IMR-90 (cell line): ENCODE data around the gene RCE1. TPM values are rescaled to one million over a fixed set of nuclear protein-coding genes. Genes with fewer than 3 reads are reported as not detected.

ENCODE experiments used
- ATAC-seq: fragments of 200-7000 bp; cut with Tn5 transposase; 2 replicates; pipeline ENCODE4 v1.9.1; 2020; ENCODE audit warnings: low read depth, mild to moderate bottlenecking, moderate library complexity
- BruUV-seq: library from RNA; stranded (reverse); fragments of 400-500 nt; replicated peaks from 2 replicates; lab custom pipeline; 2021; lab: Mats Ljungman, UMichigan
- CTCF ChIA-PET: fragments of 300-600 bp; formaldehyde crosslinking; extraction: SDS; loops from one replicate; lab custom pipeline; 2021; ENCODE audit warnings: antibody characterized with exemption; lab: Yijun Ruan, JAX
- POLR2A ChIA-PET: fragments of 300-600 bp; sonication (Branson Sonifier 250); formaldehyde crosslinking; loops from one replicate; lab custom pipeline; 2022; ENCODE audit warnings: antibody characterized with exemption; ENCODE audit not compliant: unreplicated experiment; lab: Charles Lee
- DNase-seq: peaks from one replicate; pipeline ENCODE4 v3.0.0; 2013
- H2AFZ ChIP-seq: replicated peaks from 2 replicates; pipeline ENCODE3; 2013; ENCODE audit warnings: low read length, mild to moderate bottlenecking; ENCODE audit not compliant: poor library complexity
- H2AK5ac ChIP-seq: 2 replicates; pipeline ENCODE4 v1.6.1; 2013; ENCODE audit warnings: low read depth, low read length, inconsistent platforms
- H2AK9ac ChIP-seq: replicated peaks from 2 replicates; pipeline ENCODE3; 2013; ENCODE audit warnings: mild to moderate bottlenecking, low read depth, low read length, moderate library complexity; ENCODE audit not compliant: poor library complexity
- H2BK120ac ChIP-seq: 2 replicates; pipeline ENCODE4 v1.6.1; 2013; ENCODE audit warnings: low read depth, low read length, inconsistent platforms
- H2BK15ac ChIP-seq: 3 replicates; pipeline ENCODE4 v1.6.1; 2013; ENCODE audit warnings: low read depth, low read length, inconsistent platforms
- H2BK20ac ChIP-seq: 2 replicates; pipeline ENCODE4 v1.6.1; 2013; ENCODE audit warnings: low read depth, mild to moderate bottlenecking, inconsistent platforms, low read length, moderate library complexity
- H2BK5ac ChIP-seq: 2 replicates; pipeline ENCODE4 v1.6.1; 2013; ENCODE audit warnings: mild to moderate bottlenecking, low read depth, low read length, inconsistent platforms; ENCODE audit not compliant: poor library complexity, severe bottlenecking
- H3K14ac ChIP-seq: replicated peaks from 2 replicates; pipeline ENCODE4 v1.6.1; 2013; ENCODE audit warnings: low read depth, low read length, inconsistent platforms
- H3K18ac ChIP-seq: 2 replicates; pipeline ENCODE4 v1.6.1; 2013; ENCODE audit warnings: low read depth, low read length, control low read depth
- H3K23ac ChIP-seq: 2 replicates; pipeline ENCODE4 v1.6.1; 2013; ENCODE audit warnings: low read depth, low read length, inconsistent platforms
- H3K27ac ChIP-seq: 2 replicates; pipeline ENCODE4 v1.5.1; 2013; ENCODE audit warnings: mild to moderate bottlenecking, control low read depth, low read length; ENCODE audit not compliant: insufficient read depth
- H3K27me3 ChIP-seq: 2 replicates; pipeline ENCODE4 v1.6.1; 2013; ENCODE audit warnings: low read length; ENCODE audit not compliant: control insufficient read depth, insufficient read depth
- H3K36me3 ChIP-seq: 2 replicates; pipeline ENCODE4 v1.6.1; 2013; ENCODE audit warnings: low read length, mixed read lengths; ENCODE audit not compliant: control insufficient read depth, insufficient read depth
- H3K4ac ChIP-seq: 2 replicates; pipeline ENCODE4 v1.6.1; 2013; ENCODE audit warnings: low read depth, low read length, inconsistent platforms
- H3K4me1 ChIP-seq: 2 replicates; pipeline ENCODE4 v1.6.1; 2013; ENCODE audit warnings: low read length, mixed read lengths; ENCODE audit not compliant: control insufficient read depth, insufficient read depth
- H3K4me2 ChIP-seq: 2 replicates; pipeline ENCODE4 v1.6.1; 2013; ENCODE audit warnings: low read depth, mild to moderate bottlenecking, control low read depth, low read length, moderate library complexity
- H3K4me3 ChIP-seq: 2 replicates; pipeline ENCODE4 v1.5.1; 2013; ENCODE audit warnings: low read depth, mild to moderate bottlenecking, control low read depth, low read length, moderate library complexity; ENCODE audit not compliant: insufficient read depth
- H3K56ac ChIP-seq: 2 replicates; pipeline ENCODE4 v1.6.1; 2013; ENCODE audit warnings: low read length, inconsistent platforms; ENCODE audit not compliant: insufficient read depth; ENCODE audit errors: extremely low read depth
- H3K79me1 ChIP-seq, 2 experiments: 2 replicates each; pipeline ENCODE4 v1.6.1; 2013; ENCODE audit warnings: low read length in 2 of 2, inconsistent platforms in 1 of 2, low read depth in 1 of 2
- H3K9ac ChIP-seq: 2 replicates; pipeline ENCODE4 v1.6.1; 2013; ENCODE audit warnings: low read depth, low read length, control low read depth
- H3K9me1 ChIP-seq: 2 replicates; pipeline ENCODE4 v1.6.1; 2013; ENCODE audit warnings: low read length, inconsistent platforms; ENCODE audit not compliant: insufficient read depth
- H3K9me3 ChIP-seq: 2 replicates; pipeline ENCODE4 v1.6.1; 2013; ENCODE audit warnings: low read length; ENCODE audit not compliant: control insufficient read depth, insufficient read depth
- H4K20me1 ChIP-seq: 2 replicates; pipeline ENCODE4 v1.6.1; 2013; ENCODE audit warnings: low read length, inconsistent platforms; ENCODE audit not compliant: insufficient read depth
- H4K5ac ChIP-seq: 2 replicates; pipeline ENCODE4 v1.6.1; 2013; ENCODE audit warnings: mild to moderate bottlenecking, low read depth, low read length, control low read depth
- H4K8ac ChIP-seq, 2 experiments: 2 replicates each; pipeline ENCODE4 v1.6.1; 2013; ENCODE audit warnings: low read depth in 2 of 2, low read length in 2 of 2, control low read depth in 1 of 2, inconsistent platforms in 1 of 2
- H4K91ac ChIP-seq: 2 replicates; pipeline ENCODE4 v1.6.1; 2013; ENCODE audit warnings: low read depth, low read length, inconsistent platforms; ENCODE audit not compliant: insufficient read depth
- CTCF ChIP-seq: conservative IDR thresholded peaks from 2 replicates; pipeline ENCODE4 v1.5.1; 2012; ENCODE audit warnings: mild to moderate bottlenecking, low read depth, low read length, improper control_type of control experiment
- USF2 ChIP-seq: fragments of 150-350 bp; IDR thresholded peaks from 2 replicates; pipeline ENCODE4 v1.6.1; 2017; ENCODE audit warnings: mild to moderate bottlenecking, antibody characterized with exemption, low read length, low read depth
- WGBS, 2 experiments: methylation state at CpG; one replicate each; pipeline versions ENCODE4 v1.1.5 to v1.1.7; 2013; ENCODE audit warnings: missing lambda C conversion rate in 2 of 2; ENCODE audit not compliant: insufficient read length in 1 of 2; ENCODE audit errors: extremely low coverage in 2 of 2; 5-methylcytosine and 5-hydroxymethylcytosine counted together
- dilution Hi-C: fragments of 300-500 bp; cut with HindIII; formaldehyde crosslinking; loops from one replicate; pipeline ENCODE4 v1.14.3; 2018; ENCODE audit warnings: low sequenced_read_pairs; ENCODE audit not compliant: unreplicated experiment
- in situ Hi-C: fragments of 300-500 bp; cut with MboI; formaldehyde crosslinking; loops from 3 replicates; pipeline ENCODE4 v1.14.3; 2019; ENCODE audit warnings: low sequenced_read_pairs, inconsistent platforms, mixed read lengths
- intact Hi-C: fragments of 100-400 bp; cut with micrococcal nuclease; formaldehyde crosslinking; loops from 2 replicates; pipeline ENCODE4 v1.10.0; 2022
- polyA plus RNA-seq, 3 experiments: library from polyadenylated mRNA; depleted of rRNA; stranded (reverse); fragments of >200 nt; gene quantifications; 2 replicates each; pipeline ENCODE4 v1.2.3, GENCODE V29; 2012; ENCODE audit warnings: low replicate concordance in 1 of 3
- total RNA-seq: library from RNA; depleted of rRNA; stranded (reverse); fragments of >200 nt; gene quantifications from 2 replicates; pipeline ENCODE4 v1.2.3, GENCODE V29; 2012

RCE1 gene
- total and polyA plus RNA-seq, 2 of the 4 experiments (the other 2 are of a cell fraction) = 6.6 to 19.4 TPM

GRCh38 chr11:66835768-66836405, 7.4 kb upstream of the RCE1 start (continued):
- TF ChIP-seq USF2 = no peak

- Histone ChIP-seq H4K8ac (no peak overlapping the region), H4K91ac (no peak overlapping the region), H3K79me1 (peaks cover 38 to 68% of the 10 kb centered on the region in 2 experiments), H3K18ac (no peak overlapping the region), H3K23ac (no peak overlapping the region), H3K27ac (no peak overlapping the region), H3K9me3 (no peaks in the 10 kb centered on the region), H3K9me1 (no peaks in the 10 kb centered on the region; the same call in 1 of the 2 replicates), H4K20me1 (peaks cover 15% of the 10 kb centered on the region; the same call in 1 of the 2 replicates), H3K27me3 (no peaks in the 10 kb centered on the region), H3K9ac (no peak overlapping the region), H2AFZ (no peak overlapping the region), H3K4me1 (peaks cover 8% of the 10 kb centered on the region), H2BK120ac (no peak overlapping the region), H2BK20ac (no peak overlapping the region), H3K4me3 (no peak overlapping the region), H2BK15ac (no peak overlapping the region), H4K5ac (no peak overlapping the region), H3K14ac (no peak overlapping the region), H2AK9ac (no peak overlapping the region), H2AK5ac (no peak overlapping the region), H3K4ac (no peak overlapping the region), H3K36me3 (peaks cover 17% of the 10 kb centered on the region), H3K4me2 (no peak overlapping the region), H2BK5ac (no peak overlapping the region), H3K56ac (no peak overlapping the region)
- DNase-seq = no peak
- intact Hi-C loops = loop anchor here (5.0 kb wide), 2 partner anchors 132 to 192 kb away; no protein-coding TSS in a partner anchor
- CTCF ChIA-PET = no interaction called here
- in situ Hi-C loops = no loop called here
- TF ChIP-seq CTCF = no peak
- dilution Hi-C loops = no loop called here
- no peak for ATAC-seq
- no TSS peak for BruUV-seq
- POLR2A ChIA-PET = no interaction called here
- 90% methylated on average over 3 of the region's 4 CpGs; no CpG with 5 or more reads in 1 of the 2 experiments for WGBS, 2 experiments
Observed at GRCh38 chr11:66840317-66841091, 2.7 kb upstream of the RCE1 start.
